Central memory CD8-positive, alpha-beta T cell (primary cell): Measurements from ENCODE around the gene BCL7A.

ENCODE experiments used
- ATAC-seq: fragments of 150-1000 bp; cut with Tn5 transposase; replicated peaks from 2 replicates; pipeline ENCODE4 v1.10.0; 2022; ENCODE audit warnings: mild to moderate bottlenecking, moderate FRiP score, moderate number of reproducible peaks; ENCODE audit not compliant: poor library complexity, severe bottlenecking; ENCODE audit errors: extremely low read depth
- DNase-seq, 2 donors: peaks; one replicate each; pipeline ENCODE4 v3.0.0; 2021; ENCODE audit warnings: low spot score in 2 of 2
- H3K27ac Mint-ChIP-seq: one replicate; pipeline ENCODE4 v1.8.0; 2022; ENCODE audit warnings: low read depth, mild to moderate bottlenecking, moderate library complexity, mixed read lengths
- H3K27me3 Mint-ChIP-seq: one replicate; pipeline ENCODE4 v1.8.0; 2022; ENCODE audit warnings: mixed read lengths
- H3K36me3 Mint-ChIP-seq: one replicate; pipeline ENCODE4 v1.8.0; 2022; ENCODE audit warnings: mild to moderate bottlenecking, moderate library complexity, mixed read lengths; ENCODE audit not compliant: insufficient read depth
- H3K4me1 Mint-ChIP-seq: one replicate; pipeline ENCODE4 v1.8.0; 2022; ENCODE audit warnings: mixed read lengths
- H3K4me3 Mint-ChIP-seq: one replicate; pipeline ENCODE4 v1.8.0; 2022; ENCODE audit warnings: mild to moderate bottlenecking, moderate library complexity, mixed read lengths
- H3K9me3 Mint-ChIP-seq: one replicate; pipeline ENCODE4 v1.8.0; 2022; ENCODE audit warnings: mixed read lengths

Gene BCL7A

GRCh38 chr12:122067548-122067947, 45.9 kb downstream of the BCL7A start:
- ATAC-seq (no peak), DNase-seq (no peak)
- Mint-ChIP-seq H3K9me3 (no peaks in the 10 kb centered on the region), H3K27me3 (no peaks in the 10 kb centered on the region), H3K36me3 (no peaks in the 10 kb centered on the region), H3K4me1 (peaks cover 7% of the 10 kb centered on the region), H3K27ac (no peak overlapping the region), H3K4me3 (no peak overlapping the region)

- DNase-seq (no peak), ATAC-seq (peak; percentile 43)
- Mint-ChIP-seq H3K27ac (no peak overlapping the region), H3K4me1 (peaks cover 7% of the 10 kb centered on the region), H3K27me3 (no peaks in the 10 kb centered on the region), H3K4me3 (peak overlapping the region; percentile 16), H3K9me3 (no peaks in the 10 kb centered on the region), H3K36me3 (no peaks in the 10 kb centered on the region)
Measured at GRCh38 chr12:122067966-122068365, 46.3 kb downstream of the BCL7A start.

GRCh38 chr12:122072031-122072970, 50.6 kb downstream of the BCL7A start:
- Mint-ChIP-seq H3K9me3 (no peaks in the 10 kb centered on the region), H3K27ac (no peak overlapping the region), H3K4me1 (peaks cover 7% of the 10 kb centered on the region), H3K36me3 (no peaks in the 10 kb centered on the region), H3K4me3 (no peak overlapping the region), H3K27me3 (no peaks in the 10 kb centered on the region)
- DNase-seq (no peak), ATAC-seq (no peak)

- ATAC-seq, result no peak
- Mint-ChIP-seq H3K9me3 (no peaks in the 10 kb centered on the region), H3K4me1 (no peaks in the 10 kb centered on the region), H3K4me3 (no peak overlapping the region), H3K36me3 (peaks cover 5% of the 10 kb centered on the region), H3K27me3 (no peaks in the 10 kb centered on the region), H3K27ac (no peak overlapping the region)
- no peak for DNase-seq
Measured at GRCh38 chr12:122073815-122074214, 52.1 kb downstream of the BCL7A start.

- ATAC-seq (no peak), DNase-seq (no peak)
- peak overlapping the region; percentile 89 for H3K4me3 Mint-ChIP-seq
- peaks cover 9% of the 10 kb centered on the region for H3K36me3 Mint-ChIP-seq
- no peak overlapping the region for H3K27ac Mint-ChIP-seq
- peaks cover 29% of the 10 kb centered on the region for H3K4me1 Mint-ChIP-seq
- H3K9me3 Mint-ChIP-seq, result no peaks in the 10 kb centered on the region
- no peaks in the 10 kb centered on the region for H3K27me3 Mint-ChIP-seq
Measured at GRCh38 chr12:122076743-122077495, 55.2 kb downstream of the BCL7A start.

- Mint-ChIP-seq H3K27me3 (no peaks in the 10 kb centered on the region), H3K9me3 (no peaks in the 10 kb centered on the region), H3K27ac (peak within 1 kb of the TSS; percentile 86), H3K4me3 (peak within 1 kb of the TSS; percentile 89), H3K4me1 (peaks cover 43% of the 10 kb centered on the region), H3K36me3 (peaks cover 11% of the 10 kb centered on the region)
- DNase-seq, result peak; percentile 74 to 77
- peak; percentile 75 for ATAC-seq
Measured at GRCh38 chr12:122078141-122079032, 56.7 kb downstream of the BCL7A start, which contains the start of gene MLXIP. Gene MLXIP (plus strand): TSS chr12:122078756. CDS start chr12:122078854, 98 bp downstream.

GRCh38 chr12:122079033-122079531, 57.4 kb downstream of the BCL7A start:
- H3K27ac Mint-ChIP-seq, result peak overlapping the region; percentile 86
- ATAC-seq (no peak), DNase-seq (no peak)
- no peaks in the 10 kb centered on the region for H3K27me3 Mint-ChIP-seq
- peak overlapping the region; percentile 89 for H3K4me3 Mint-ChIP-seq
- no peaks in the 10 kb centered on the region for H3K9me3 Mint-ChIP-seq
- peaks cover 50% of the 10 kb centered on the region for H3K4me1 Mint-ChIP-seq
- peaks cover 14% of the 10 kb centered on the region for H3K36me3 Mint-ChIP-seq

- DNase-seq (no peak), ATAC-seq (peak; percentile 6)
- Mint-ChIP-seq H3K4me3 (peak overlapping the region; percentile 89), H3K27me3 (no peaks in the 10 kb centered on the region), H3K27ac (peak overlapping the region; percentile 86), H3K4me1 (peaks cover 53% of the 10 kb centered on the region), H3K9me3 (no peaks in the 10 kb centered on the region), H3K36me3 (peaks cover 15% of the 10 kb centered on the region)
Measured at GRCh38 chr12:122079532-122080081, 57.9 kb downstream of the BCL7A start.

- no peaks in the 10 kb centered on the region for H3K27me3 Mint-ChIP-seq
- no peak for DNase-seq
- peak overlapping the region; percentile 86 for H3K27ac Mint-ChIP-seq
- no peaks in the 10 kb centered on the region for H3K9me3 Mint-ChIP-seq
- peaks cover 19% of the 10 kb centered on the region for H3K36me3 Mint-ChIP-seq
- H3K4me1 Mint-ChIP-seq, result peaks cover 54% of the 10 kb centered on the region
- H3K4me3 Mint-ChIP-seq, result peak overlapping the region; percentile 89
- ATAC-seq, result no peak
Measured at GRCh38 chr12:122080149-122081082, 58.7 kb downstream of the BCL7A start.

GRCh38 chr12:122081083-122081696, 59.5 kb downstream of the BCL7A start:
- DNase-seq (no peak), ATAC-seq (no peak)
- peaks cover 62% of the 10 kb centered on the region for H3K4me1 Mint-ChIP-seq
- peak overlapping the region; percentile 89 for H3K4me3 Mint-ChIP-seq
- peak overlapping the region; percentile 86 for H3K27ac Mint-ChIP-seq
- peaks cover 25% of the 10 kb centered on the region for H3K36me3 Mint-ChIP-seq
- no peaks in the 10 kb centered on the region for H3K9me3 Mint-ChIP-seq
- H3K27me3 Mint-ChIP-seq, result no peaks in the 10 kb centered on the region
